GM12874 (cell line): ENCODE measurements around the gene SCRN1.

Experiments used
- TF ChIP-seq, protein P1 (sequence below): IDR thresholded peaks from 2 replicates; pipeline ENCODE4 v1.5.1; 2011; ENCODE audit warnings: low read depth, mild to moderate bottlenecking, control low read depth, low read length, moderate library complexity; ENCODE audit not compliant: insufficient read depth

SCRN1 gene

DNA sequence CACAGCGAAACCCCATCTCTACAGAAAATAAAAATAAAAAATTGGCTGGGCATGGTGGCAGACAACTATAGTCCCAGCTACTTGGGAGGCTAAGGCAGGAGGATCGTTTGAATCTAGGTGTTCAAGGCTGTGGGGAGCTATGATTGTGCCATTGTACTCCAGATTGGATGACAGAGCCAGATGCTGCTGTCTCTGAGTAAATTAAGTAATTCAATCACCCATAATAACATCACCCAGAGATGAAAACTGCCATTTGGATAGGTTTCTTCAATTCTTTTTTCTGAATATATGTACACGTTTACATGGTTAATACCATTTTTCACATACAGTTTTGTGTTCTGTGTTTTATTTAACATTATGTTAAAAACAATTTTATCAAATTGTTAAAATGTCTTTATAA, 104.0 kb downstream of the SCRN1 start:
- TF ChIP-seq, protein P1, sequence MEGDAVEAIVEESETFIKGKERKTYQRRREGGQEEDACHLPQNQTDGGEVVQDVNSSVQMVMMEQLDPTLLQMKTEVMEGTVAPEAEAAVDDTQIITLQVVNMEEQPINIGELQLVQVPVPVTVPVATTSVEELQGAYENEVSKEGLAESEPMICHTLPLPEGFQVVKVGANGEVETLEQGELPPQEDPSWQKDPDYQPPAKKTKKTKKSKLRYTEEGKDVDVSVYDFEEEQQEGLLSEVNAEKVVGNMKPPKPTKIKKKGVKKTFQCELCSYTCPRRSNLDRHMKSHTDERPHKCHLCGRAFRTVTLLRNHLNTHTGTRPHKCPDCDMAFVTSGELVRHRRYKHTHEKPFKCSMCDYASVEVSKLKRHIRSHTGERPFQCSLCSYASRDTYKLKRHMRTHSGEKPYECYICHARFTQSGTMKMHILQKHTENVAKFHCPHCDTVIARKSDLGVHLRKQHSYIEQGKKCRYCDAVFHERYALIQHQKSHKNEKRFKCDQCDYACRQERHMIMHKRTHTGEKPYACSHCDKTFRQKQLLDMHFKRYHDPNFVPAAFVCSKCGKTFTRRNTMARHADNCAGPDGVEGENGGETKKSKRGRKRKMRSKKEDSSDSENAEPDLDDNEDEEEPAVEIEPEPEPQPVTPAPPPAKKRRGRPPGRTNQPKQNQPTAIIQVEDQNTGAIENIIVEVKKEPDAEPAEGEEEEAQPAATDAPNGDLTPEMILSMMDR, result no peak

DNA sequence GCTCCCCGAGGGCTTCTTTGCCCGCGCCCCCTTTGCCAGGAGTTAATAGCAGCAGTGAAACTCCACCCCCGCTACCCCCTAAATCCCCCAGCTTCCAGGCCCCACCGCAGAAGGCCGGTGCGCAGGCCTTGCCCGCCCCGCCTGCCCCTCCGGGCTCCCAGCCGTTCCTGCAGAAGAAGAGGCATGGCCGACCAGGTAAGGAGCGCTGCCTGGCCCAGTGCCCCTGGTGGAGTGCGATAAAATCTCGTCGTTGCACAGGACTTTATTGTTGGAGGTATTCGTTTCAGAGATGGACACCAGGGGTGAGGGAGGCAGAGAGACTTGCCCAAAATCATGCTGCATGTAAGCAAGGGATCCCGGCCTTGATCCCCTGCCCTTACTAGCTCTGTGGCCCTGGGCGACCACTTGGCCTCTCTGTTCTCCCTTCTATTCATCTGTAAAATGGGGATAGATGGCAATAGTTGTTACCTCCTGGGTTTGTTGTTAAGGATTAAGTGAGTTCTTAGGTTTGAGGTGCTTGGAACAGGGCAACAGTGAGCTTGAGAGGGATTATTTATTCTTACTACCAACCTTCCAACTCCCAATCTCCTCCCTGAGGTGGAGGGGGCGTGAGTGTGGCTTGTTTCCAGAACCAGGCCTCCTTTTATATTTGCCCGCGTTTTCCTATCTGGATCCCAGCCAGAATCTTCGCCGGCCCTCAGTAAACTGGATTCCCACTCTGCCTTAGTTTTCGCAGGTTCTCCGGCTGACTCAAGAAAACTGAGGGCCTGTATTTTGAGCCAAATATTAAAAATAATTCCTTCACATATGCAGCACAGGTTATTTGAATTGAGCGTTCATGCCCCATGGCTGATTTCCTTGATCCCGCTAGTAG, 105.0 kb downstream of the SCRN1 start:
- TF ChIP-seq, protein P1, result no peak

DNA sequence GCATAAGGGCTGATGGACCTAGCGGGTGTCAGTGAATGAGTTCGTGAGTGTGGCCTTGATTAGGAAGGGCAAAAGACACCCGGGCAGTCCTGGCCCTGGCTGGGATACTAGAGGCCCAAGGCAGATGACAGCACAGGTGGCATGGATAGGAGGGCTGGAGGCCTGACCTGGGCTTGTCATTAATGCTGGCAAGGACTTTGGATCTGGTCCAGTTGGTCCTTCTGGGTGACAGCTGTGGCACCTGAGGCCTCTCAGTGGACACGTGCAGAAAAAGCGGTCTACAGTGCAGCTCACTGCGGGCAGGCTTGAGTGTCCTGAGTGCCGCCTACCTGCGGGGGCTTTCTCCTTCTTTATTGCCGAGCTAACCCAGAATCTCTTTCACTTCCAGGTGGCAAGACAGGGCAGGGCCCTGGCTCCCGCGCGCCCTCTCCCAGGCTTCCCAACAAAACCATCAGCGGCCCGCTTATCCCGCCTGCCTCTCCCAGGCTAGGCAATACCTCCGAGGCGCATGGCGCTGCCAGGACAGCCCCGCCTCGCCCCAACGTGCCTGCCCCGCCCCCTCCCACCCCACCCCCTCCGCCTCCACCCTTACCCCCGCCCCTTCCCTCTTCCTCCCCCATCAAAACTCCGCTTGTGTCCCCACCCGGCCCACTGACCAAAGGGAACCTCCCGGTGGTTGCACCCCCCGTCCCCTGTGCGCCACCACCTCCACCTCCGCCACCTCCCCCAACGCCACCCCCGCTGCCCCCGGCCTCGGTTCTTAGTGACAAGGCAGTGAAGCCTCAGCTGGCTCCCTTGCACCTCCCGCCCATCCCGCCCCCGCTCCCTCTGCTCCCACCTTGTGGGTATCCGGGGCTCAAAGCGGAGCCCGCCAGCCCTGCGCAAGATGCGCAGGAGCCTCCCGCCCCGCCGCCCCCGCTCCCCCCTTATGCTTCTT, 105.9 kb downstream of the SCRN1 start:
- TF ChIP-seq, protein P1, result no peak

DNA sequence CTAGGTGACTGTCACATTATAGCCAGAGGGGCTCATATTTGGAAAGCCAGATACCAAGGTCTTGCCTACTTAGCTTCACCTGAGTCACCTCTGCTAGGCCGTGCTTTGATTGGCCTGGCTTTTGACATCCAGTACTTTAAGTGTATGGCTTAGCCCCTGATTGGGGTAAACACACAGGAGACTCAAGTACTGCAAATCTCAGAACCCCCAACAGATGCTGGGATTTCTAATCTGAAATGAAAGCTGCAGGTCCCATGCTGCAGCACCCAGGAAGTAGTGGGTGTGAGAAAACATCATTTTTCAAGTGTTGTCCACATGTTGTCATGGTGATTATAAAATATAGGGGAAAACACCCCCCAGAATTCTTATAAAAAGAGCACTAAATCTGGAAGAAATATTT, 107.1 kb downstream of the SCRN1 start:
- TF ChIP-seq, protein P1, result no peak

DNA sequence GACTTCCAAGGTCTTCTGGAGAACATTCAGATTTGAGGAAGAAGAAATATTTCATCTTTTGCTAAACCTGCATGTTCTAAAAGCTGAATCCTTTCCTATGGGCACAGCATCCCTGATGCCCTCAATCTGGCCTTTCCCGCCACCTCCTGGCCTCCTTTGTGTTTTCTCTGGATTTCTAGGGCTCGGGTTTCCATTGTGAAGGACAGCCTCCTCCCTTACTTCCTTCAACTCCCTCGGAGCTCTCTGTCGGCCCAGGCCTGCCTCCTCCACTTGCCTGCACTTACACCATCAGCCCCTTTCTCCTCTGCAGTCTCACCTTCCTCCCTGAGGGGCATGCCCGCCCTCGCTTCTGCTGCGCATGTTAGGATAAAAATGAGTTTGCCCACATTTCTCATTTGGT, 107.9 kb downstream of the SCRN1 start:
- TF ChIP-seq, protein P1, result no peak

DNA sequence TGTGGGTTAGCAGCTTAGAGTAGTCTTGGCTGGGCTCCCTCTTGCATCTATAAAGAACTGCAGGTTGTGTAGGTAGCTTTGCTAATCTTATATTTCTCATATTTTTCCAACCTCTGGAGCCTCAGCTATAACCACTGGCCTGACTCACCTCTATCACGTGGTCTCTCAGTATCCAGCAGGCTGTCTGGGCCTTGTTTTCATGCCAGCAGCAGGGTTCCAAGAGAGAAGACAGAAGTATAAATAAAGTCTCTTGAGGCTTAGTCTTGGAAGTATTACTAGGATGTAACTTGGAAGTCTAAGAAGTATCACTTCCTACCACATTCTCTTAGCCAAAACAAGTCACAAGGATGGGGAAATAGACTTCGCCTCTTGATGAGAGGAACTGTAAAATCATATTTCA, 110.0 kb downstream of the SCRN1 start:
- TF ChIP-seq, protein P1, result no peak

DNA sequence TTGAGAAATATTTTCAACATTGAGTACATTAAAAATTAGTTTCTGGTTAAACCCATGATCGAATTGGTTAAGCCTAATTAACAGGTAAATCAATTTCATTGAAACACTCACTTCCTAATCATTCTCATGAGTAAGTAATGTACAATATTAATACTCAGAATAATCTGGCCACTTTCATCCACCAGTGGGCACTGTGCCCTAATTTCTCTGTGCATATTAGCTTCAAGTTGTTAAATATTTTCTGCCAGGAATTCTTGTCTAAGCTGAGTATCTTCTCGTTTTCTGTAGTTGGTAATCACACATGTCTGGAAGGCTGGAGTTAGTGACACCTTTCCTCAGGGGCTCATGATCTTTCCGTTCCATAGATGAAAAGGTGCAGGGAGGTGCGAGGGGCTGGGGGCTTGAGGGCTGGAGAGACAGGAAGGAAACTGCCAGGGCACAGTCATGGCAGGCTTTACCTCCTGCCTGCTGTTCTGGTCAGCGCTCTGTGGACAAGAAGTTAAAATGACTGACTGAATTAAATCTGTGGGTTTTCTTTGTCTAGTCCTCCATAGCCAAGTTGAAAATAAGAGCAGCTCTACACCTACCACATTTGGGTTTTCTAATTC, 111.4 kb downstream of the SCRN1 start:
- TF ChIP-seq, protein P1, result peak; percentile 32; the same call in 1 of the 2 replicates
